HCT116 (cell line): ENCODE data around the gene KRT12. TPM values are rescaled to one million over a fixed set of nuclear protein-coding genes. Genes with fewer than 3 reads are reported as not detected.

Source experiments
- ATAC-seq: fragments of 200-7000 bp; cut with Tn5 transposase; 2 replicates; pipeline ENCODE4 v1.9.1; 2020; ENCODE audit warnings: mild to moderate bottlenecking, moderate library complexity
- BruUV-seq: library from RNA; stranded (reverse); fragments of 400-500 nt; replicated peaks from 2 replicates; lab custom pipeline; 2021; lab: Mats Ljungman, UMichigan
- CTCF ChIA-PET: fragments of 300-600 bp; sonication (Branson Sonifier 250); formaldehyde crosslinking; loops from one replicate; lab custom pipeline; 2021; ENCODE audit warnings: antibody characterized with exemption; lab: Charles Lee
- POLR2A ChIA-PET: fragments of 300-600, 350-600 bp; sonication (Branson Sonifier 250); formaldehyde crosslinking; loops from one replicate; lab custom pipeline; 2021; ENCODE audit warnings: antibody characterized with exemption; lab: Charles Lee
- RAD21 ChIA-PET, 2 experiments: fragments of 300-600 bp; sonication (Branson Sonifier 250); formaldehyde crosslinking; loops; one replicate each; lab custom pipeline; 2023; ENCODE audit warnings: low total read pairs in 2 of 2; ENCODE audit not compliant: uncharacterized antibody in 2 of 2, unreplicated experiment in 2 of 2, low non-redundant PET in 1 of 2; lab: Charles Lee
- DNase-seq: peaks from one replicate; pipeline ENCODE4 v3.0.0-alpha.2; 2010; ENCODE audit warnings: low read depth, low spot score
- H2AFZ ChIP-seq: fragments of 200-600 bp; shearing (Covaris generic), sonication (generic); 2 replicates; pipeline ENCODE4 v1.6.1; 2017; ENCODE audit warnings: low read depth, mixed run types, mixed read lengths, antibody characterized with exemption, low read length; ENCODE audit not compliant: poor library complexity, severe bottlenecking
- H3K27ac ChIP-seq: 2 replicates; pipeline ENCODE4 v1.5.1; 2012; ENCODE audit warnings: low read depth, low read length
- H3K27me3 ChIP-seq: fragments of 200-600 bp; sonication (generic); 2 replicates; pipeline ENCODE4 v1.6.1; 2016; ENCODE audit warnings: mixed run types, low read length, mixed read lengths; ENCODE audit not compliant: insufficient read depth
- H3K36me3 ChIP-seq, 2 experiments: fragments of 200-500 bp in 1 of 2; fragments of 200-600 bp in 1 of 2; sonication (Bioruptor generic) in 1 of 2; sonication (generic) in 1 of 2; 2 replicates each; pipeline versions ENCODE4 v1.5.1 to v1.6.1; 2014 to 2016; ENCODE audit warnings: low read length in 2 of 2, inconsistent platforms in 1 of 2, mixed read lengths in 1 of 2, mixed run types in 1 of 2; ENCODE audit not compliant: insufficient read depth in 2 of 2, control insufficient read depth in 1 of 2
- H3K4me1 ChIP-seq, 2 experiments: fragments of 200-600 bp in 1 of 2; sonication (generic) in 1 of 2; 2 replicates each; pipeline versions ENCODE4 v1.5.1 to v1.6.1; 2012 to 2017; ENCODE audit warnings: low read length in 2 of 2, inconsistent platforms in 1 of 2, mild to moderate bottlenecking in 1 of 2, mixed read lengths in 1 of 2, mixed run types in 1 of 2, moderate library complexity in 1 of 2; ENCODE audit not compliant: insufficient read depth in 2 of 2, control insufficient read depth in 1 of 2
- H3K4me2 ChIP-seq: fragments of 200-600 bp; sonication (generic); 2 replicates; pipeline ENCODE4 v1.6.1; 2017; ENCODE audit warnings: mixed run types, low read length, mixed read lengths
- H3K4me3 ChIP-seq, 2 experiments: fragments of 200-600 bp in 1 of 2; sonication (generic) in 1 of 2; replicated peaks in 1 of 2; 2 replicates each; pipeline ENCODE4 v1.5.1; 2011 to 2016; ENCODE audit warnings: low read length in 2 of 2, control low read depth in 1 of 2, low read depth in 1 of 2, mild to moderate bottlenecking in 1 of 2, mixed read lengths in 1 of 2, mixed run types in 1 of 2
- H3K79me2 ChIP-seq: fragments of 200-600 bp; sonication (generic); 2 replicates; pipeline ENCODE4 v1.6.1; 2017; ENCODE audit warnings: mild to moderate bottlenecking, mixed run types, low read length, moderate library complexity, mixed read lengths; ENCODE audit not compliant: insufficient read depth
- H3K9ac ChIP-seq: fragments of 200-600 bp; sonication (generic); 2 replicates; pipeline ENCODE4 v1.6.1; 2016; ENCODE audit warnings: low read length, mixed read lengths
- H3K9me2 ChIP-seq: fragments of 200-600 bp; sonication (generic), shearing (Covaris generic); 2 replicates; pipeline ENCODE4 v1.6.1; 2017; ENCODE audit warnings: mixed run types, mild to moderate bottlenecking, moderate library complexity; ENCODE audit not compliant: insufficient read depth
- H3K9me3 ChIP-seq, 2 experiments: fragments of 200-500 bp in 1 of 2; fragments of 200-600 bp in 1 of 2; sonication (Bioruptor generic) in 1 of 2; sonication (generic) in 1 of 2; 2 replicates each; pipeline ENCODE4 v1.6.1; 2014 to 2017; ENCODE audit warnings: low read length in 2 of 2, mixed read lengths in 2 of 2, inconsistent platforms in 1 of 2, low read depth in 1 of 2, mild to moderate bottlenecking in 1 of 2, mixed run types in 1 of 2, moderate library complexity in 1 of 2; ENCODE audit not compliant: control insufficient read depth in 1 of 2, insufficient read depth in 1 of 2
- H4K20me1 ChIP-seq: fragments of 200-600 bp; sonication (generic), shearing (Covaris generic); 2 replicates; pipeline ENCODE4 v1.6.1; 2017; ENCODE audit warnings: mixed run types, mild to moderate bottlenecking, moderate library complexity; ENCODE audit not compliant: insufficient read depth
- EGR1 ChIP-seq: IDR thresholded peaks from 2 replicates; pipeline ENCODE4 v1.6.1; 2012; ENCODE audit warnings: low read depth
- EZH2phosphoT487 ChIP-seq: fragments of 200-600 bp; IDR thresholded peaks from 2 replicates; pipeline ENCODE4 v1.6.1; 2018; ENCODE audit warnings: antibody characterized with exemption, borderline replicate concordance
- FOSL1 ChIP-seq: IDR thresholded peaks from 2 replicates; pipeline ENCODE4 v1.6.1; 2012; ENCODE audit warnings: low read depth
- JUND ChIP-seq: IDR thresholded peaks from 2 replicates; pipeline ENCODE4 v1.6.1; 2012
- POLR2A ChIP-seq: IDR thresholded peaks from 2 replicates; pipeline ENCODE4 v1.7.0; 2011; ENCODE audit warnings: borderline replicate concordance; ENCODE audit not compliant: insufficient read depth, insufficient read length; ENCODE audit errors: extremely low read depth
- RAD21 ChIP-seq: IDR thresholded peaks from 2 replicates; pipeline ENCODE4 v1.6.1; 2012; ENCODE audit warnings: low read depth, mild to moderate bottlenecking
- SP1 ChIP-seq: IDR thresholded peaks from 2 replicates; pipeline ENCODE4 v1.6.1; 2012; ENCODE audit warnings: low read depth
- SRF ChIP-seq: IDR thresholded peaks from 2 replicates; pipeline ENCODE4 v1.6.1; 2012; ENCODE audit warnings: low read depth
- TCF7L2 ChIP-seq: IDR thresholded peaks from 2 replicates; pipeline ENCODE4 v1.7.0; 2011; ENCODE audit warnings: borderline replicate concordance, inconsistent platforms; ENCODE audit not compliant: insufficient read depth, insufficient read length; ENCODE audit errors: extremely low read depth
- YY1 ChIP-seq: IDR thresholded peaks from 2 replicates; pipeline ENCODE4 v1.6.1; 2011; ENCODE audit warnings: low read length, low read depth, moderate library complexity, mild to moderate bottlenecking; ENCODE audit not compliant: insufficient replicate concordance; ENCODE audit errors: extremely low read depth
- intact Hi-C: fragments of 100-400 bp; cut with micrococcal nuclease; formaldehyde crosslinking; loops from 2 replicates; pipeline ENCODE4 v1.10.0; 2022
- total RNA-seq: library from RNA; stranded (reverse); gene quantifications from one replicate; pipeline ENCODE4 v1.2.1, GENCODE V29; 2021; ENCODE audit not compliant: unreplicated experiment
- TF ChIP-seq, protein P1 (sequence below), 3 experiments: fragments of 200-600 bp in 1 of 3; sonication (generic) in 1 of 3; IDR thresholded peaks in 2 of 3; conservative IDR thresholded peaks in 1 of 3; 2 replicates each; pipeline ENCODE4 v1.5.1; 2012 to 2017; ENCODE audit warnings: low read depth in 2 of 3, low read length in 2 of 3, antibody characterized with exemption in 1 of 3, borderline replicate concordance in 1 of 3, control low read depth in 1 of 3, mild to moderate bottlenecking in 1 of 3, mixed read lengths in 1 of 3, mixed run types in 1 of 3, moderate library complexity in 1 of 3; ENCODE audit not compliant: insufficient read depth in 1 of 3
- TF ChIP-seq, protein P2 (sequence below): IDR thresholded peaks from 2 replicates; pipeline ENCODE4 v1.6.1; 2012
- TF ChIP-seq, protein P3 (sequence below): IDR thresholded peaks from 2 replicates; pipeline ENCODE4 v1.6.1; 2012

KRT12 gene
- total RNA-seq, 1 experiment from 2014 or later = not detected

DNA sequence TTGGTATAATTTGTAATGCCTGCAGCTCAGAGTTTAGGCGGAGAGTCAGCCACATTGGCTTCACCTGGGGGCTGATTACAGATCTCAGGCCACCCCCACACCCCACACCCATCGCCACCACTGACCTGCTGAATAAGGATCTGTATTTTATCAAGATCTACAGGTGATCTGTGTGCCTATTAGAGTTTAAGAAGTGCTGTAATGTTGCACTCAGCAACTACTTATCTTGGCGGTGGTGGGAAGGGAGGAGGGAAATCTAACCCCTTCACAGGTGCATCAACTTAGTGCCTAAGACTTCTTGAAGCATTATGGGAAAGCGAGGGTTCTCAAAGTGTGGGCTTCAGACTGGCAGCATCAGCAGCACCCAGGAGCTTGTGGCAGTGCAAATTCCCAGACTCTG, 35.5 kb upstream of the KRT12 start:
- no peaks in the 10 kb centered on the region for H3K27me3 ChIP-seq
- peaks cover 47 to 50% of the 10 kb centered on the region in 2 experiments for H3K4me1 ChIP-seq
- H3K36me3 ChIP-seq = no peaks in the 10 kb centered on the region
- peak overlapping the region; percentile 74 for H3K4me2 ChIP-seq
- DNase-seq (no peak), ATAC-seq (no peak; the same call in 1 of the 2 replicates)
- no peaks in the 10 kb centered on the region for H3K9me2 ChIP-seq
- H3K79me2 ChIP-seq = no peaks in the 10 kb centered on the region
- no peak overlapping the region for H3K4me3 ChIP-seq
- BruUV-seq = no TSS peak
- no peaks in the 10 kb centered on the region for H3K9me3 ChIP-seq
- peak overlapping the region; percentile 67 for H3K9ac ChIP-seq
- TF ChIP-seq SP1 (no peak), YY1 (no peak), FOSL1 (no peak), EGR1 (0 out of 2 replicates have a peak, but pooled peaks have one; percentile 4)
- ChIA-PET RAD21 (no interaction called here), CTCF (interaction anchor here (0.9 to 1.0 kb wide), 2 partner anchors 44 to 287 kb away, joined by 3 read pairs; no protein-coding TSS in a partner anchor), POLR2A (interaction anchor here (0.9 to 1.0 kb wide), 4 partner anchors 17 to 84 kb away, joined by 3 to 5 read pairs (median 3); partner anchors contain the start of gene KRT20)
- H4K20me1 ChIP-seq = no peaks in the 10 kb centered on the region
- peak overlapping the region; percentile 96 for H3K27ac ChIP-seq
- intact Hi-C loops = loop anchor here (5.0 kb wide), 1 partner anchor 85 kb away; no protein-coding TSS in a partner anchor
- no peak overlapping the region for H2AFZ ChIP-seq

DNA sequence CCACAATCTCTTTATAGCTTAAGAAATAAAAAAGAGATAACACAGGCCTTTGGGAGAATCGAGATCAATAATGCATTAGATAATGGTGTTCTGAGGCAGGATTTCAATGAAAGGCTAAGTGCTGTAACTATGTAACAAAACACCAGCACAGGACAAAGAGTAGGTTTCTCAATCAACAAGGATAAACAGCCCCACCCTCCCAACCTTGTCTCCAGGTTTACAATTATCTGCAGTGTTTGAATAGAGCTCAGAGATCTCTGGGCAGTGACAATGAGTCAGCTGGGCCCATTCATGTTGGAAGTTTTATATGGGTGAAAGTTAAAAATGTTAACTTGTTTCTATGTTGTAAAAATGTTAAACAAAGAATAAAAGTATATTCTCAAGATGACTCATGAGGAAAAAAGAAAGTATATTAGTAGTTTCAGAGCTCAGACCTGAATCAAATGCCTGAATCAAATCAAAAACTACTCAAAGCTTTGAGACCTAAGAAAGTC, 35.0 kb upstream of the KRT12 start:
- ChIA-PET CTCF (interaction anchor here (0.9 to 1.0 kb wide), 2 partner anchors 43 to 286 kb away, joined by 3 read pairs; no protein-coding TSS in a partner anchor), POLR2A (interaction anchor here (0.9 to 1.0 kb wide), 4 partner anchors 17 to 83 kb away, joined by 3 to 5 read pairs (median 3); partner anchors contain the start of gene KRT20), RAD21 (no interaction called here)
- H4K20me1 ChIP-seq = no peaks in the 10 kb centered on the region
- H3K4me3 ChIP-seq = no peak overlapping the region
- peak overlapping the region; percentile 24 for H2AFZ ChIP-seq
- no peaks in the 10 kb centered on the region for H3K79me2 ChIP-seq
- DNase-seq (peak; percentile 70), ATAC-seq (peak; percentile 35; the same call in 1 of the 2 replicates)
- peak overlapping the region; percentile 74 for H3K4me2 ChIP-seq
- H3K9me2 ChIP-seq = no peaks in the 10 kb centered on the region
- no peaks in the 10 kb centered on the region for H3K27me3 ChIP-seq
- peak overlapping the region; percentile 96 for H3K27ac ChIP-seq
- no TSS peak for BruUV-seq
- peak overlapping the region; percentile 67 for H3K9ac ChIP-seq
- peaks cover 47 to 50% of the 10 kb centered on the region in 2 experiments for H3K4me1 ChIP-seq
- intact Hi-C loops = loop anchor here (5.0 kb wide), 1 partner anchor 85 kb away; no protein-coding TSS in a partner anchor
- H3K9me3 ChIP-seq = no peaks in the 10 kb centered on the region
- H3K36me3 ChIP-seq = no peaks in the 10 kb centered on the region
- TF ChIP-seq, protein P1, sequence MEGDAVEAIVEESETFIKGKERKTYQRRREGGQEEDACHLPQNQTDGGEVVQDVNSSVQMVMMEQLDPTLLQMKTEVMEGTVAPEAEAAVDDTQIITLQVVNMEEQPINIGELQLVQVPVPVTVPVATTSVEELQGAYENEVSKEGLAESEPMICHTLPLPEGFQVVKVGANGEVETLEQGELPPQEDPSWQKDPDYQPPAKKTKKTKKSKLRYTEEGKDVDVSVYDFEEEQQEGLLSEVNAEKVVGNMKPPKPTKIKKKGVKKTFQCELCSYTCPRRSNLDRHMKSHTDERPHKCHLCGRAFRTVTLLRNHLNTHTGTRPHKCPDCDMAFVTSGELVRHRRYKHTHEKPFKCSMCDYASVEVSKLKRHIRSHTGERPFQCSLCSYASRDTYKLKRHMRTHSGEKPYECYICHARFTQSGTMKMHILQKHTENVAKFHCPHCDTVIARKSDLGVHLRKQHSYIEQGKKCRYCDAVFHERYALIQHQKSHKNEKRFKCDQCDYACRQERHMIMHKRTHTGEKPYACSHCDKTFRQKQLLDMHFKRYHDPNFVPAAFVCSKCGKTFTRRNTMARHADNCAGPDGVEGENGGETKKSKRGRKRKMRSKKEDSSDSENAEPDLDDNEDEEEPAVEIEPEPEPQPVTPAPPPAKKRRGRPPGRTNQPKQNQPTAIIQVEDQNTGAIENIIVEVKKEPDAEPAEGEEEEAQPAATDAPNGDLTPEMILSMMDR (IDR thresholded peaks at IDR 0.05 in 2 of 3, conservative IDR thresholded peaks at IDR 0.05 in 1 of 3; ENCODE audit: borderline replicate concordance in 1 of 3, insufficient read depth in 1 of 3, low read depth in 2 of 3, low read length in 2 of 3) = no peak
- TF ChIP-seq, protein P2, sequence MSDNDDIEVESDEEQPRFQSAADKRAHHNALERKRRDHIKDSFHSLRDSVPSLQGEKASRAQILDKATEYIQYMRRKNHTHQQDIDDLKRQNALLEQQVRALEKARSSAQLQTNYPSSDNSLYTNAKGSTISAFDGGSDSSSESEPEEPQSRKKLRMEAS = no peak
- TF ChIP-seq TCF7L2 (peak; percentile 8), EGR1 (0 out of 2 replicates have a peak, but pooled peaks have one; percentile 8), EZH2phosphoT487 (no peak), POLR2A (no peak), JUND (peak; percentile 69), RAD21 (no peak; the same call in 1 of the 2 replicates), SRF (no peak), YY1 (no peak)
- TF ChIP-seq, protein P3, sequence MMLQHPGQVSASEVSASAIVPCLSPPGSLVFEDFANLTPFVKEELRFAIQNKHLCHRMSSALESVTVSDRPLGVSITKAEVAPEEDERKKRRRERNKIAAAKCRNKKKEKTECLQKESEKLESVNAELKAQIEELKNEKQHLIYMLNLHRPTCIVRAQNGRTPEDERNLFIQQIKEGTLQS = no peak
